Stimulated activated CD4-positive, alpha-beta T cell treated with anti-CD3 and anti-CD28 coated beads, Interleukin-15, amount 100 ng/mL, for 24 hours (primary cell): ENCODE measurements around the gene SLC17A8.
A peak's percentile ranks its signal among the peaks of the same experiment; 100 is the strongest.
"Not testable (repeated sequence)": the region's sequence is repeated elsewhere in the genome, so short reads cannot be mapped to it uniquely, and the experiment has no call there.

Experiments used
- DNase-seq: peaks from one replicate; pipeline ENCODE4 v3.0.0-alpha.2; 2020

Gene SLC17A8

DNA sequence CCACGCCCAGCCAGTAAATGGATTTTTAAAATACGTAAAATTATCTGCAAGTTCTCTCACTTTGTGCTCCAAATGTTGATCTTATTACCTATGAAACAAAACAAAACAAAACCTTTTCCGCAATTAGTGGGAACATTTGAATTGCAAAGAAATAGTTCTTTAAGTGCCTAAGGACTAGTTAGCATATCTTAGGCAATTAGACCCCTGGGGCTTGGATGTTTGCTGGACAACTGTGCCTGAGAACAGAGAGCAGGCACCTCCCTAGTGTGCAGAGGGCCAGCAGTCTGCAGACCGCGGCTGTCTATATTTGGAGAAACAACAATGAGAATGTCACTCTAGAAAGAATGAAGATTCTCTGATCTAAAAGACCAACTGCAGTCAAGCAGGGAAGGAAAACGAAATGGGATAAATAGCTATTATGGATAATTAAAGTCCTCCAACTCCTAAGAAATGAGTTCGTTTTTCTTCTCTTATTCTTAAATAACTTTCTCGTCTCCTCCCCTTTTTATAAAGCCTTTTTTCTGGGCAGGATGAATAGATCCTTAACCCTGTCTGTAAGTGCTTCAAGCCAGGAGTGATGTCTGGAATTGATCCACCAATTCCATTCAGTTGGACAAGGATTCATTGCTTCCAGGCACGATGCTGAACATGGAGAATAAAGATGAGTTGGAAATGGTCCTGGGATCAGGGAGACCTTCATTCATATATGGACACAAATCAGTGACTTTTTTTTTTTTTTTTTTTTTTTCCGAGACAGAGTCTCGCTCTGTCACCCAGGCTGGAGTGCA, 16.2 kb downstream of the SLC17A8 start:
- no peak for DNase-seq

DNA sequence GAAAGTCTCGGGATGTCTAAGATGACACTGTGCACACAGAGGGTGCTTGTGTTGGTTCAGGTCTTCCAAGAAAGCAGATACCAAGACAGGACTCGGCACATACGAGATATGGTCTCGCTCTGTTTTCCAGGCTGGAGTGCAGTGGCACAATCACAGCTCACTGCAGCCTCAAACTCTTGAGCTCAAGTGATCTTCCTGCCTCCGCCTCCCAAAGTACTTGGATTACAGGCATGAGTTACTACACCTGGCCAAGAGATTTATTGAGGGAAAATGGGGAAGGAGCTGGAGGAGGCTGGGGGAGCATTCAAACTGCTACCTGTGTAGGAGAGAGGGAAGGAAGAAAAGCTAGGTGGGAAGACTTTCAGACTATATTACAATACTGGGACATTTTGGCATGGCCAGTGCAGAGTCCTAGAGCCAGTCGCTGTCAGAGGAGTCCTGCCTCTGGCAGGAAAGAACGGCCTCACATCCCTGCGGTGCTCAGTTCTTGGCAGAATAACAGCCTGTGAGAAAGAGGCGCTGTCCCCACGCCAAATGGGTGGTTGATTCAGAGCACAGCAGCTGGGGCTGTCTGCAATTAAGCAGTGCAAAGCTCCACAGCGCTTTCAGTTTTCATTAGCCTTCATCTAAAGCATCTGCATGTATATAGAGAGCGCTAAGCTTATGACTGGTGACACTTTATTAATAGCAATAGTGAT, 18.3 kb downstream of the SLC17A8 start:
- DNase-seq = no peak

DNA sequence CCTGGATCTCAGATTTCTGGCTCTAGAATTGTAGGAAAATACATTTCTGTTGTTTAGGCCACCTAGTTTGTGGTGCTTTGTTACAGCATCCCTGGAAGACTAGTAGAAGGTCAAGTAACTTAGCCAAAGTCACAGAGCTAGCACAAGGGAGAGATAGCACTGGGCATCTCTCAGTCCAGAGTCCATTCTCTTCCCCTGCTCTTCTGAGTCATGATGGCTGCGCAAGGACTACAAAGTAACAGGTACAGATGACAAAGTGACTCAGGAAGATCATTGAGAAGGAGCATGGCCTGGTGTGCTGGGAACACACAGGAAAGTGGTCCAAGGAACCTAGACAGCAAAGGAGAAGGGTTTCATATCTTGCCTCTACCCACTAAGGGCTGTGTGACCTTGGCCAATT, 19.3 kb downstream of the SLC17A8 start:
- DNase-seq = no peak

DNA sequence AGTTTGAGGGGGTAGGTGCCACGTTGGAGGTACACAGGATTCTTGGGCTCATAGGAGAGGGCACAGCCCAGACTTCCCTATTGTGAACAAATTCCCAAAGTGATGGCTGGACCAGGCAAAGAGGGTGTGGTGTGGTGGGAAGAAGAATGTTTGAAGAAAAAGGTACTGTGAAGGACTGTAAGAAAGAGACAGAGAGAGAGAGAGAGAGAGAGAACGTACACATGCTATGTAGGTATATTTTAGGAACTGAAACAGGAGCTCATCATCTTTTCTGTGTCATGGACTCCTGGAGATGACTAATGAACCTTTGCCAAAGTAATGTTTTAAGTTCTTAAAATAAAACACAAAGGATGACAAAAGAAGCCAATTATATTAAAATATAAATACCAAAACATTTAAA, 24.5 kb downstream of the SLC17A8 start:
- DNase-seq = no peak

DNA sequence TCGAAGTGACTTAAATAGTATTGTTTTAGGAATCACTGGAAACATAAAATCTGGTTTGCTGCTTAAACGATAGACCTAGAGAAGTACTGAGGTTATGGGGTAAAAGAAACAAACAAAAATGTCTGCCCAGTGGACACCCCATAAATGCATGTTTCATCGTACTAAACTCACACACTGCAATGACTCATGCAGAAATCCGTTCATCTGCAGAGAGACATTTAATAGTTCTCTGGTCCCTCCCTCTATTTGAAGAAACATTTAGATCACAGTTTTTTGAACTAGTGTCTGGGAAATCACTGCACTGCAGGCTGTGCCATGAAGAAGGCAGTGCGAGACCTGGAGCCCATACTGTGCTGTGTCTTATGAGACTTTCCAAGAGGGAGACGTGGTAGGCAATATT, 25.5 kb downstream of the SLC17A8 start:
- DNase-seq = no peak

DNA sequence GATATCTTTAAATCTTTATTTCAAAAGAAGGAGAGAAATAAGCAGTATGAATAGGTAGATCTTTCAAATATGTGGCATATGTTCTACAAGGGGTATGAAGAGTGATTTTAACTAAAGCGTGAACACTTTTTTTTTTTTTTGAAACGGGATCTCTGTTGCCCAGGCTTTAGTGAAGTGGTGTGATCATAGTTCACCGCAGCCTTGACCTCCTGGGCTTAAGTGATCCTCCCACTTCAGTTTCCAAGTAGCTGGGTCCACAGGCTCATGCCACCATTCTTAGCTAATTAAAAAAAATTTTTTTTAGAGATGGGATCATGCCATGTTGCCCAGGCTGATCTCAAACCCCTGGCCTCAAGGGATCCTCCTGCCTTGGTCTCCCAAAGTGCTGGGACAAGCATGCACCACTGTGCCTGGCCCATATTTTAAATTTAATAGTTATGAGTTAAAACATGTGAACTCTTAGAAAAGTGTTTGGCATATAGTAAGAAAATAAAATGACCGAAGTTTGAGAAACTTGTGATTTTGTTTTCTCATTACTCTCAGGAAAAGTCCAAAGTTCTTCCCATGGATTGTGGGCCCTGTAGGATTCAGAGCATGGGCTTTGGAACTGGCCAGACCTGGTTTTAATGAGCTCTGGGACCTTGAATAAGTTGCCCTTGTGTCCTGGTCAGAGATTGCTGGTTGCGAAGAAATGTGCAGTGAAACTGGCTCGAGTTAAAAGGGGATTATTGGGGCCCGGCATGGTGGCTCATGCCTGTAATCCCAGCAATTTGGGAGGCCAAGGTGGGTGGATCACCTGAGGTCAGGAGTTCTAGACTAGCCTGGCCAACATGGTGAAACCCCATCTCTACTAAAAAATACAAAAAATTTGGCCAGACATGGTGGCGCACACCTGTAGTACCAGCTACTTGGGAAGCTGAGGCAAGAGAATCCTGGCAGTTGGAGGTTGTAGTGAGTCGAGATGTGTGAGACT, 27.0 kb downstream of the SLC17A8 start:
- no peak for DNase-seq

DNA sequence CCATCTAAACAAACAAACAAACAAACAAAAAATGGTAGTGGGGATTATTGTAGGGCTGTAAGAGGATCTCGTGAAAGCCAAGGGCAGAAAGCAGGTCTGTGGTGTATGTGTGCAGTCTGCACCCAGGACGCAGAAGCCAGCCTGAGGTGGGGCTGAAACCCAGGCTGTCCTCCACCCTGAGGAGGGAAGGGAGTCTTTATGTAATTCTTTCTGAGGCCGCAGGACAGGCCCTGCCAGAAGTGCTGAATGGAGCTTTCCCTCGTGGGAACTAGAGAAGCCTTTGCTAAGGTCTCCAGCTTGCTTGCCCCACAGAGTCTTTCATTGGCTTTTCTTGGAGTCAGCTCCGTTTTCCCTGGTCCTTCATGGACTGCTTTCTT, 27.7 kb downstream of the SLC17A8 start:
- no peak for DNase-seq

DNA sequence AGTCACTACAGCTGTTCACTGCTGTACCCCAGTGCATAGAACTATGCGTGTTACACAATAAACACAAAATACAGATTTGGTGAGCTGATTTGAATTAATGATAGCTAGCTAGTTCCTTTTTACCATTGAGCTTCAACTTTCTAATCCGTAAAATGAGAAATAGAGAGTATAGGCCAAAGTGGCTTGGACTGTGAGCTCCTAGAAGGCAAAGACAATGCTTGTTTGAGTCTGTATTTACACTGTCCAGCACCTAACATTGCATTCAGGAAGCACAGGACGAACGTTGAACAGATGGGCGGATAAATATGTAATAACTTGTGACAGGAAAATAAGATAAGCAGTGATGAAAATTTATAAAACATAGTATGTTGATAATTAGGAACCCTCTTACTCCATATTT, 31.5 kb downstream of the SLC17A8 start:
- no peak for DNase-seq

DNA sequence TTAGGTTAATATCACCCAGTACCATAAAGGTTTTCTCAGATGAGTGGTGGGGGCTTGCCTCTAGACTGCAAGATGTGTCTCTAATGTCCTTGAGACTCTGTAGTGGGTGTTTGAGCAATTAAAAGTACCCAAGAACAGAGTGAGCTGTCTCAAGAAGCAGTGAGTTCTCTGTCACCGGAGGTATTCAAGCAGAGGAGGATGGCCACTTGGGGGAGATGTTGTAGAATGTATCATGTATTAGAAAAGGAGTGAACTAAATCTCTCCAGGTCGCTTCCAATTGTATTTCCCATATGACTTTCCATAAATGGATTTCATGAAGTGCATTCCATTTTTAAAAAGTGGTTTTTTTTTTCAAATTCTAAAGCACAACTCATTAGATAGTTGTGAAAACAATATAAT, 35.0 kb downstream of the SLC17A8 start:
- DNase-seq = no peak

DNA sequence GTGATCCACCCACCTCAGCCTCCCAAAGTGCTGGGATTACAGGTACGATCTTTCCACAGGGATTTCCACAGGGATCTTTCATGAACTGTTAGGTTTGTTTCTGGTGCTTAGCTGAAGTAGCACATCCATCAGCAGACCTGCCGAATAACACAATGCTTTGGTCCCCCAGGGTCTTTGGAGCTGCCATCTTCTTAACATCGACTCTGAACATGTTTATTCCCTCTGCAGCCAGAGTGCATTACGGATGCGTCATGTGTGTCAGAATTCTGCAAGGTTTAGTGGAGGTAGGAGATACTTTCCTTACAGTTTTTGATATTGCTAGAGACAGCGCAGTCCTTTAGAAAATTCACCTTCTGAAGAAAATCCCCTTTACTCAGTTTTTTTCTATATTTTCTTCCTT, 36.3 kb downstream of the SLC17A8 start:
- DNase-seq = no peak

DNA sequence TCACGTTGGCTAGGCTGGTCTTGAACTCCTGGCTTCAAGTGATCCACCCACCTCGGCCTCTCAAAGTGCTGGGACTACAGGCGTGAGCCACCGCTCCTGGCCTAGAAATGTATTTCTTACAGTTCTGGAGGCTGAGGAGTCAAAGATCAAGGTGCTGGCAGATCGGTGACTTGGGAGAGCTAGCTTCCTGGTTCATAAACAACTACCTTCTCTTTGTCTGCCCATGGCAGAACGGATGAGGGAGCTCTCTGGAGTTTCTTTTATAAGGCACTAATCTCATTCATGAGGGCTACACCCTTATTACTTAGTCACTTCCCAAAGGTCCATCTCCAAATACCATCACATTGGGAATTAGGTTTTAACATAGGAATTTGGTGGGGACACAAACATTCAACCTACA, 38.9 kb downstream of the SLC17A8 start:
- no peak for DNase-seq

DNA sequence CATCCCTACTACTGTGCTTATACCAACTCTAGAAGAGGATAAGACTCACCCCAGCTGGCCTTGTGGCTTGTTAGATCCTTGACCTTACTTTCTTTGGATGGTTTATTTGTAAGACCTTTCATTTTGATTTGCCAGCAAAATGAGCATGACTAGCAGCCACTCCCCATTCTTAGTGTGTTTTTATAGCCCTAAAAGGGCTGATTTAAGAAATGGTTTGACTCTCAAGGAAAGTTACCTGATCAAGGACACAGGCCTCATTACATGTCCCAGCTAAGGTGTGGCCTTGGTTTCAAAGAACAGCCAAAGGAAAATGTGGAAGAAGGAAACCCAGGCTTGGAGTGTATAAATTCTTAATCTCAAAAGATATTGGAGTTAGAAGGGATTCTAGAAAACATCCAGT, 41.4 kb downstream of the SLC17A8 start:
- no peak for DNase-seq

DNA sequence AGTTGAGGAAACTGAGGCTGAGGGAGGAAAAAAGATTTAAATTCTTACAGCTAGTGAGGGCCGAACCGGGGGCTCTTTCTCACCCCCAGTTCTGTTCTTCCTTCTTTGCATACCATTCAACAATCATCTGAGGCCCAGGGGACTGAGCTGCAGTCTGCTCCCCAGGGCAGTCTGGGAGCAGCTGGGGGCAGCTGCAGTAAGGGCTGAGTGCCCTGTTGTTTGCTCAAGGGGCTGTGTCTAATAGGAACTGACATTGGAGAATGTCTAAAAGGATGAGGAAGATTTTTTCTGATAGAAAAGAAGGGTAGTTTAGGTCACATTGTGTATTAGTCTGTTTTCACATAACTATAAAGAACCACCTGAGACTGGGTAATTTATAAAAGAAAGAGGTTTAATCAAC, 42.2 kb downstream of the SLC17A8 start:
- no peak for DNase-seq

DNA sequence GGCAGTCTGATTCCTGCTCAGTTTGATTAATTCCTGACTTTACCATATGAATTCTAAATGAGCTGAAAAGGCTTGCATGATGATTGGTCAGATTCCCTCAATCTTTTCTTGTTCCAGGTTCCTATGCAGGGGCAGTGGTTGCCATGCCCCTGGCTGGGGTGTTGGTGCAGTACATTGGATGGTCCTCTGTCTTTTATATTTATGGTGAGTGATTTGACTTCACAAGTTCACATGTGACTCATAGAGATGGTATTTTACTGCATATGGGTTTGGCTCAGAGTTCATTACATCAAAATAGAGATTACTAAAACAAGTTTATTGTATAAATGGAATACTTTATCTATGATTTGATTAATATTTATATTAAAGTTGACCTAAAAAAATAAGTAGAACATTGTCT, 44.8 kb downstream of the SLC17A8 start:
- DNase-seq = no peak

DNA sequence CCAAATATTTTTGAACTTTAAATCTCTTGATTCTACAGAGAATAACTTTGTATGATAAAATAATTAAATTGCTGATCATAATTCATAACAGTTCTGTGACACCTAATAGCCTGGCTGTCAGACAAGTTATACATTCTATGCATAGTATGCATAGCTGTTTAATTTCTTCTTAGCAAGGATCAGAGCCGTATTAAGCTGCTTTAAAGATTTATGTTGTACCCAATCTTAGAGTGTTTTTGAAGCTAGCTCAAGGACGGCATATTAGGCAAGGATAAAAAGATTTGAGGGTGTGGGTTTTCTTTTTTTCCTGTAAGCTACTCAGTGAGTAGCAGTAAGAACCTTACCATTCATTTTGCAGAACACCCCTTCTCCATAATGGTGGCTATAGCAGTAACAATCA, 45.9 kb downstream of the SLC17A8 start:
- no peak for DNase-seq

DNA sequence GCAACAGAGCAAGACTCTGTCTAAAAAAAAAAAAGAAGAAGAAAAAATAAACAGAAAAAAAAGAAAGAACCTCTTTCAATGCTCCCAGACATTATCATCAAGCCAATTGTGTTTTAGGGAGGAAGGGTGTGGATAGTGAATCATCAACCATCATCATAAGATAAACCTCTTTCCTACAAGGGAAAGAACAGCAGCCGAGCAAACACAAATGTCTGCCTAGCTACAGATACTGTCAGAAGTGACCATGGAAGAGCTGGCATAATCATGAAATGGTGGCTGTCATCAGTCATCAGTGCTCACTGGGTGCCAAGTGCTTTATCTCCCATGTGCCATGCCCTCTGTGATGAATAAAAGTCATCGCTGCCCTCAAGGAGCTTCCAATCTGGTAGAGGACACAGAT, 46.6 kb downstream of the SLC17A8 start:
- DNase-seq = no peak

DNA sequence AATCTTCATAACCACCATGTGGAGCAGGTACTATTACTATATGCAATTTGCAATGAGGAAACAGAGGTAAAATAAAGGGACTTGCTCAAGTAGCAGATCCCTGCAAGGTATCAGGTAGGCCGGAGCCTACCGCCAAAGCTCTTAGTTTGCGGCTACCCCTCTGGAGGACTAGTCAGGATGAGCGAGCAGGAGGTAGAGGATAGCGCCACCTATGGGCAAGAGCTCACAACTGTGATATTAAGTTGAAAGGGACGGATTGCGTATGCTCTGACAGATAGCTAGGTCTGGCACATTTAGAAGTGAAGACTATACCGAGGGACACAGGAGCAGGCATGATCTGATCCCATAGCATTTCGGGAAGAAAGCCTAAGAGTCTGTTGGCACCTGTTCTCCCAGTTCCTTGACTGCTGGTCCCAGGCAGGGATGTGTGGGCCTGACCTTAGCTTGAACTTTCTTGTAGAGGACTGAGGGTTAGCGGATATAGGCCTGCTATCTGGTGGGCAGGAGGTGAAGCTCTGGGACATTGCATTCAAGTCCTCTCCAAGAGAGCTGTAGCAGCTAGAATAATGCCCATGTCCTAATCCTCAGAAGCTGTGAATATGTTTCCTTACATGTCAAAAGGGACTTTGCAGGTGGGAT, 48.0 kb downstream of the SLC17A8 start:
- DNase-seq = peak; percentile 48

DNA sequence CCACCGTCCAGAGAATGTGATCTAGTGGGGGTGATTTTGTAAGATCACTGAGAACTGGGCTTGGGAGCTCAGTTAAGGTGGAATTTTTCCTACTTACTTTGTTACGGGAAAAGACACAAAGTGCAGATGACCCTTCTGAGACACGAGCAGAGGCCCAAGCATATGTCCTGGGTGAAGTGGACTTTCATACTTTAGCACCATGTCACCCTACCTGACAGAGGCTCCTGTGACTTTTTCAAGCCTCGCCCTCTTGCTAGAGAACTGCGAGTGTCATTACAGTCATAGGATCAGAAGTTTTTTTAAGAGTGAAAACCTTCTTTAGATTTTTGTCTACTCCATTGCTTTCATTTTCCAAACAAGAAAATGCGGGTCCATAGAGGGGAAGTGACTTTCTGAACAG, 56.1 kb downstream of the SLC17A8 start:
- DNase-seq = no peak

DNA sequence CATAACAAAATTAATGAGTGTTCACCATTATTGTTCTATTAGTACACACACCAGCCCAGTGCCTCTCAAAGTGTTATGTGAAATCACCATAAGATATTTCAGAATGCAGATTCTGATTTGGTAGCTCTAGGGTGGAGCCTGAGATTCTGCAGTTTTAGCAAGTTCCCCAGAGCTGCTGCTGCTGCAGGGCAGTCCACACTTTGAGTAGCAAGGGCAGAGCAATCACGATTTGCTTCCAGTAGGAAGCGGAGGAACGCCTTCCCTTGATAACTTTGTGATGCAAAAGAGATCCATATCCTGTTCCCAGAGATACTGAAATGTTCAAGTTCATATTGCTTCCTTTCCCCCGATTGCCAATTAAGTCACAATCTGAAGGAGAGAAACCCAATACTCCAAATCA, 57.9 kb downstream of the SLC17A8 start:
- no peak for DNase-seq

DNA sequence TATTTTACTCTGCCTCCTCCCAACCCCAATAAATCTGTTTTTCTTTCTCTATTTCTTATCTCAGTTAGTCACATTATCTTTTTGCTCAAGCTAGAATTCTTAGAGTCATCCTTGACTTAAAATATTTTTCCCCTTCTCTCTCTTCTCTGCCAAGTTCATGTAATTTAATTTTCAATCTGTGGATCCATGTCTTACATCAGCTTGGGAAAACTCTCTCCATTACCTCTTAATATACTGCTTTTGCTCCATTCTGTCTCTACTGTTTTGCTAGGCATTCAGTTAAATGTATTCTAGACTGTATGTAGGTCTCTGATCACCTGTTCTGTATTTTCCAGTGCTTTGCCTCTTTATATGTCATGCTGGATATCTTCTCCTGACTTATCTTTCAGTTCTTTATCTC, 65.8 kb downstream of the SLC17A8 start:
- no peak for DNase-seq

DNA sequence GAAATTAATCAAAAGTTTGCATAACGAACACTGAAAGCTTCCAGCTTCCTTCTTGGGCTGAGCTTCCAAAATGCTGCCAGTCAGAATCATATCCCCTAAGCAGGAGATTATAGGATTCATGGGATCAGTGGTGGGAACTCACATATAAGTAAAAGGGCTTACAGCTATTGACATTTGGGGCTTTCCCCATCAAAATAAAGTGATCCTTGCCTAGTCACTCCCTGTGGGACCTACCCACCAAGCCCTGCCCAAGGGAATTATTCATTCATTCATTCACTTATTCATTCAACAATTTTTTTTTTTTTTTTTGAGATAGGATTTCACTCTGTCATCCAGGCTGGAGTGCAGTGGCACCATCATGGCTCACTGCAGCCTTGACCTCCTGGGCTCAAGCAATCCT, 69.3 kb downstream of the SLC17A8 start:
- no peak for DNase-seq

DNA sequence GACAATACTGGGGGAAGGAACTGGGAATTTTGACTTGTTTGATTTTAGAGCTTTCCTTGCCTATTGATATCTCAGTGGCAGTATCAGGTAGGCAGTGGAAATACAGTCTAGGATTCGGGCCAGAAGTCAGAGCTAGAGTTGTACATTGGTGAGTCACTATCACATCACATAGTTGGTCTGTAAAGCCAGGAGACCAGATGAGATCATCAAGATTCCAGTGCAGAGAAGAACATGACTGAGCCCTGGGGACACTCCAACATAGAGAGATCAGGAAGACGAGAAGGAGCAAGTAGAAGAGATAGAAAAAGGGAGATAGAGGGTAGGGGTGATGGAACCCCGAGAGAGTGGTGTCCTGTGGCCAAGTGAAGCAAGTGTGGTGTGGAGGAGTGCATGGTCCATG, 70.2 kb downstream of the SLC17A8 start:
- DNase-seq = no peak

DNA sequence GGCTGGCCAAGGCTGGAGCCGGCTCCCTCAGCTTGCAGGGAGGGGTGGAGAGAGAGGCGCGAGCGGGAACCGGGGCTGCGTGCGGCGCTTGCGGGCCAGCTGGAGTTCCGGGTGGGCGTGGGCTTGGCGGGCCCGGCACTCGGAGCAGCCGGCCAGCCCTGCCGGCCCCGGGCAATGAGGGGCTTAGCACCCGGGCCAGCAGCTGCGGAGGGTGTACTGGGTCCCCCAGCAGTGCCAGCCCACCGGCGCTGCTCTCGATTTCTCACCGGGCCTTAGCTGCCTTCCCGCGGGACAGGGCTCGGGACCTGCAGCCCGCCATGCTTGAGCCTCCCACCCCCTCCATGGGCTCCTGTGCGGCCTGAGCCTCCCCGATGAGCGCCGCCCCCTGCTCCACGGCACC, 73.4 kb downstream of the SLC17A8 start:
- not testable (repeated sequence) for DNase-seq
